ENCODE measurements around the gene TRIO.

DNA sequence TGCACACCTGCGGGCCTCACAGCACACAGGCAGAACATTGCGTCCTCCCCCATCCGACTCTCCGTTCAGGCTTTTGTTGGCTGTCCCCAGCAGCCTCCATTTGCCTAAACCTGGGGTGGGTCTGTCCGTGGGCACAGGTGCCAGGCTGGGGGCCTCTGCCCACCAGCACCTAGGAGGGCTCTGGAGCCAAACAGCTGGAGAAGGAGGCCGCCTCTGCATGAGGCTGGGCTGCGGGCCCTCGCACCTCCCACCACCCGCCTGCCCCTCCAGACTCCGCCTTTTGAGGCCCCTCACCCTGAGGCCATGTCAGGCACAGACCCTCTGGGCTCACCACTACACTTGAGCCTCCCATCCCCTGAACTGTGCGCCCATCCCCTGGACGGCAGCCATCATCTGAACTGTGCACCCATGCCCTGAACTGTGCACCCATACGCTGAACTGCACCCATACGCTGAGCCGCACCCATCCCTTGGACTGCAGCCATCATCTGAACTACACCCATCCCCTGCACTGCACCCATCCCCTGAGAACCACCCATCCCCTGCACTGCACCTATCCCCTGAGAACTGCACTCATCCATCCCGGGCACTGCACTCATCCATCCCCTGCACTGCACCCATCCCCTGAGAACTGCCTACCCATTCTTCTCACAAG lies 340.5 kb downstream of the TRIO start:
- TF ChIP-seq POLR2AphosphoS5 (IDR thresholded peaks at IDR 0.05) (no peak), POLR2A (IDR thresholded peaks at IDR 0.05) (no peak), EP300 (IDR thresholded peaks at IDR 0.05) (no peak)
- TF ChIP-seq, protein P1, sequence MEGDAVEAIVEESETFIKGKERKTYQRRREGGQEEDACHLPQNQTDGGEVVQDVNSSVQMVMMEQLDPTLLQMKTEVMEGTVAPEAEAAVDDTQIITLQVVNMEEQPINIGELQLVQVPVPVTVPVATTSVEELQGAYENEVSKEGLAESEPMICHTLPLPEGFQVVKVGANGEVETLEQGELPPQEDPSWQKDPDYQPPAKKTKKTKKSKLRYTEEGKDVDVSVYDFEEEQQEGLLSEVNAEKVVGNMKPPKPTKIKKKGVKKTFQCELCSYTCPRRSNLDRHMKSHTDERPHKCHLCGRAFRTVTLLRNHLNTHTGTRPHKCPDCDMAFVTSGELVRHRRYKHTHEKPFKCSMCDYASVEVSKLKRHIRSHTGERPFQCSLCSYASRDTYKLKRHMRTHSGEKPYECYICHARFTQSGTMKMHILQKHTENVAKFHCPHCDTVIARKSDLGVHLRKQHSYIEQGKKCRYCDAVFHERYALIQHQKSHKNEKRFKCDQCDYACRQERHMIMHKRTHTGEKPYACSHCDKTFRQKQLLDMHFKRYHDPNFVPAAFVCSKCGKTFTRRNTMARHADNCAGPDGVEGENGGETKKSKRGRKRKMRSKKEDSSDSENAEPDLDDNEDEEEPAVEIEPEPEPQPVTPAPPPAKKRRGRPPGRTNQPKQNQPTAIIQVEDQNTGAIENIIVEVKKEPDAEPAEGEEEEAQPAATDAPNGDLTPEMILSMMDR (IDR thresholded peaks at IDR 0.05), result no peak

All from upper lobe of left lung (tissue), 4 donors.